GM18858 (cell line): ENCODE measurements around the gene SLC9A7.

Experiments used
- ATAC-seq: cut with Tn5 transposase; IDR thresholded peaks from one replicate; pipeline ENCODE4 v1.9.1; 2021; ENCODE audit not compliant: unreplicated experiment

The SLC9A7 gene

DNA sequence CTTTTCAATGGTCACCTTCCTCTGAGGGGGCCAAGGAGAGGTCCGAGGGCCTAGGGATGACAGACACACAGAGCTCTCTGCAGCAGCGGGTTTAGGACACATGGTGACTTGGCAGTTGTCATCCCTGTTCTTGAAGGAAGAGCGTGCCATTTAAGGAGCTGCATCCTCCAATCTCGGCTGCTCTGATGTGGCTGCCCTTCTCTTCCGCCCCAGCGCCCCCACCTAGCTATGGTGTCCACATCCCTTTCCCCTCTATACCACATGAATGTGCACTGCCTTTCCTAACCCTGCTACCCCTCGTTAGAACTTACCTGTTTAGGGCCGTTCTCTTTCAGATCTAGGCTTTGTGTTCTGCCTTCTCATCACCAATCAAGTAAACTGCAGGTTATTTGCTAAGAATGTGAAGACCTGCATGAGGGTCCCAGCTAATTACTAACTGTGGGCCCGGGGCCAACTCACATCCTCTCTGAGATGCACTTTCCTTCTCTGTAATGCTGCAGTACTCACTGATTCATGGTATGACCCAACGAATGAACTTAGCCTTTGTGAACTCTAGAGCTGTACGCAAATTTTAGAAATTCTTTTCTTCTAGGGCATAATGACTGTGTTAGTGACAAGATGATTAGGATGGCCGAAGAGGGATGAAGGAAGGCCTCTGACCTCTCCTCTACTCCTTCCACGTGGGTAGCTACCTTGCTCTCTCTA lies 147.1 kb downstream of the SLC9A7 start:
- ATAC-seq: no peak

- no peak for ATAC-seq
Observed at GRCh38 chrX:46610070-46610658, 148.8 kb downstream of the SLC9A7 start.

DNA sequence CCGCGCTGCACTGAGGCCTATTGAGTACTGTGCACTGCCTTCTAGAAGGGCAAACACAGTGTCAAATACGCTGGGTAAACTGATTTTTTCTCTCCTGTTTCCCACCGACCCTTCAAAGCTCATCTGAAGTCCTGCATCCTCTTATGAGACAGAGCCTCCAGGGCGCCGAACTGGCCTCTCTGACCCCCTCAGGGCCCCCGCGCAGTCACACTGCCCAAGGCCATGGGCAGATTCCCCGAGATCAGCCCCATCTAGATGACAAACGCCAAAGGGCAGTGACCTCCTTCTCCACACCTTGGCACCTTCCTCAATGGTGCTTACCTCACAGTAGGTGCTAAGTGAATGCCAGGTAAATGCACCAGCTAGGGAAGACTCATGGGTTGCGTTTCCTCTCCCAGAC lies 151.0 kb downstream of the SLC9A7 start:
- ATAC-seq: no peak

GRCh38 chrX:46602468-46603102 lies 156.3 kb downstream of the SLC9A7 start:
- ATAC-seq: no peak

GRCh38 chrX:46601283-46601682 lies 157.6 kb downstream of the SLC9A7 start:
- ATAC-seq: no peak

- no peak for ATAC-seq
Observed at GRCh38 chrX:46599051-46599560, 159.8 kb downstream of the SLC9A7 start.

- no peak for ATAC-seq
Observed at GRCh38 chrX:46597771-46598170, 161.1 kb downstream of the SLC9A7 start.

DNA sequence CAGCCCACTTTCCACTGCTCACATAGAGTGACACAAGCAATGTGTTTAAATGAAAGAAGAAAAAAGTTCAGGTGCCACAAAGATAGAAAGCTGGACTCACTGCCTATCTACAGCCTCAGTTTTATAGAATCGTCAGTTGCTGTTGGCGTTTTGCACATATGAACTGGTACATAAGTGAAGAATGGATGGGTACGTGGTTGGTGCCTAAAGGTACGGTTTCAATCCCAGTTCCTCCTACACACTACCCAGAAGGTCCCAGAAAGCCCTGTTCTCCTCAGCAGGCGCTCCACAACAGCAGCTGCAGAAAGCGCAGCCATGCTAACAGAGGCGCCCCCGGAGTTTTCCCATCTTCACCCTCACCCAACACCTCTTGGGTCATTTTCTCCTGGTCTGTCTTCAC lies 161.7 kb downstream of the SLC9A7 start:
- ATAC-seq: no peak

- no peak for ATAC-seq
Observed at GRCh38 chrX:46595084-46595483, 163.8 kb downstream of the SLC9A7 start.

- ATAC-seq: no peak
Observed at GRCh38 chrX:46589977-46590723, 168.8 kb downstream of the SLC9A7 start.

DNA sequence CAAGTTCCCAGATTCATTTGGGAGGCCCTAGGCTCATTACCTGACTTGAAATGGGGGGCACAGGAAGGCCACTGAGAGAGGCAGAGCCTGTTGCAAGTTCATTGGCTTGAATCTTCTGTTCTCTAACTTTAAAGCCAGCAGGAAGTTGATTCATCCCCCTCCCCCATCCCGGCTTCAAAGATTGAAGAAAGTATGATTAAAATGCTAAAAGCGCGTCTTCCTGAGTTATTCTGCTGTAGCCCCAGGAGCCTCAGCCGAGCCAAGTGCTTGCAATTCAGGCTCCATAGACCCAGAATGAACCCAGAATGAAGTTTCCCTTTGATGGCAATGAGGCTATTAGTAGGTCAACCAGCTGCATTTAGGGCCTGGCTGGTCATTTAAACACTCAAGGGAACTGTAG lies 170.7 kb downstream of the SLC9A7 start:
- no peak for ATAC-seq

DNA sequence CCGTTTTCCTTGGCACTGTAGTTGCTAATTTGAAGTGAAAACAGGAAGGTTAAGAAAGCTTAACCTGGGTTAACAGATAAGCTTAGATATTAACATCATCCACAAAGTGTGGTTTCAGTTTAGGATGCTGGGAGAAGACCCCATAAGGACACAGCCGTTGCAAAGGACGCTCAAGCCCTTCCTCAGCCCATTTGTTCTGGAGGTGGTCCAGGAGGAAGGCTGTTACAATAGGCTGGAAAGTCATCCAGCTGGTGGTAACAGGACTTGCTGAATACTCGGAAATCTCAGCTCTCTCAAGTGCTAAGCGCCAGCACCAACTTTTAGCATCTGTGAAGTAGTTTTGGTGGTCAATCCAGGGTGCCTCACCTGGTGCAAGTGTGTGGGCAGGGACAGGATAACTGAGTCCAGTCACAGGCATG lies 171.2 kb downstream of the SLC9A7 start:
- no peak for ATAC-seq

DNA sequence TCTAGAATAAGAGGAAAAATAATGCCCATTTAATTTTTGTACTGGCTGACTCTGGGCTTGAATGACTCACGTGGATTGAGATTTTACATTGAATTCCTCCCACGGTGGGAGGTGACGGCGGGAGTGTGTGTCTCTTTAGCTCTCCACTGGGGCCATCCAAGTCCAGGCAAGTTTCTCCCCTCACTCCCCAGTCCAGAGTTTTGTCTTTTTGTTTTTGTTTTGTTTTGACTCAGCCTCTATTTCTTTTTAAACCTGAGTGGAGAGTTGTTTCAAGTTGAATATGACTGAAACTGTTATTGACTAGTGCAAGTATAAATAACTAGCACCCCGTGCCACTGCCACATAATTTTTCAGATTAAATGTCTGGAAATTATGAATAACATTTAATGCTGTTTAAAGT lies 171.8 kb downstream of the SLC9A7 start:
- no peak for ATAC-seq

- ATAC-seq: no peak
Observed at GRCh38 chrX:46584736-46585135, 174.2 kb downstream of the SLC9A7 start.

DNA sequence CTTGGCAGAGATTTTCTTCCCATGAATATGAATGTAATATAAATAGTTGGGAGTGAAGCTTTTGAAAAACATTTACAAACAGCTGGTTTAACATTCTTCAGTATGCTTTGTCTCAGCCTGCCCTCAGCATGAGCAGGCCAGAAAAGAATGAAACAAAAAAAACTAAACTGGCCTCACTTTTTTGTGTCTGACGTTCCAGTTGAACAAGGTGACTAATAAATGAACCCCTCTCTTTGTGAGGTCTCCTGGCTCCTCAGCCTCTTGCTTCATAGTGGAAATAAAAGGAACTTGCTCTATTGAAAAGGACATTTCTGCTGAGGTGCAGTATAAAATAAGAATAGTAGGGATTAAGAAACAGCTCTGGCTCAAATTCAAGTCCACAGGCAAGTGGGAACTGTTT lies 176.0 kb downstream of the SLC9A7 start:
- no peak for ATAC-seq

- no peak for ATAC-seq
Observed at GRCh38 chrX:46582325-46582724, 176.6 kb downstream of the SLC9A7 start.

- no peak for ATAC-seq
Observed at GRCh38 chrX:46580613-46581012, 178.3 kb downstream of the SLC9A7 start.

DNA sequence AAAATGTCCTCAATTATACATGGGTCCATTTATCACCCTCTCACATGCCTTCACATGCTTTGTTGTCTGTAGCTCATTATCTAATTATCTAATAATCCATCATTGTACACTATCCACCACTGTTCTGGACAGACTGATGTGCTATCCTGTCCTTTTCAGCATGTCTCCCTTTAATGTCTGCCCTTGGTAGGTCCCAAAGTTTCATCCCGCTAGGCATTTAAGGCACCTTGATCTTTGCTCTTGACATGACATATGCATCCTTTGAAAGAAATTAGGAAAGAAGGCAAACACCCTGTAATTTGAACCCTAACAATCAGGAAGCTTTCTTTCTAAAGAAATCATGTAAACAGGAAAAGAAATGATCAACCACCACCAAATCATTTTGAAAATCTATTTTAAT lies 179.7 kb downstream of the SLC9A7 start:
- ATAC-seq: no peak

DNA sequence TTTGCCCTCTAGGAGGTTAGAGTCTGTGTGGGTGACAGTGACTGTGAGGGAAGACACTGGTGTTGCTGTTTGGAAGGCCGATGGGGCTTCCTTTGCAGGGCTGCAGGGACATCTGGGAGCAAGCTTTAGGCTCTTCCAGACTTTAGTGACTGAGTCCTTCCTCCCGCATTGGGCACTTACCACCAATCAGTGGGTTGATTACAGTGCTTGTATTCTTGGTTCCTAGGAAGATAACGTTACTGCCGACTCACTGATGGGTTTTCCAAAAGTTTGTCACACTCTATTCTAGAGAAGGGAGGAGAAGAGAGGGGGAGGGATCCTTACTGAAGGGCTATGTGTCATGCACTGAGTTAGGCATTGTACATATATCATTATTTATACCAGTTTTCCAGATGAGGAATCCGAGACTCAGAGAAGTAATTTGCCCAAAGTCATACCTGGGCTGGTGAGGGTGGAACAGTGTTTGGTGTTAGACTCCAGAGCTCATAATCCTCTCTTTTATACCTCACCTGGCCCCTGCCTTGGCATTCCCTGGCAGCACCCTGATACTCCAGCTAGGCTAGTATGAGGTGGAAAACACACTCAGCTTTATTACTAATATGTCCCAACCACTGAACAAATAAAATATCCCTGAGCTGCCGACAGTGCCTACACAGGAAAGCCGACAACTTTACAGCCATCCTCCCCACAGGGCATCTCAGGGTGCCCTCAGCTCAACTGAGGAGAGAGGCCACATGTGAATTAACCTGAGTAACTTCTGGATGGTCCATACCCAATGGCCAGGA lies 181.5 kb downstream of the SLC9A7 start:
- no peak for ATAC-seq

DNA sequence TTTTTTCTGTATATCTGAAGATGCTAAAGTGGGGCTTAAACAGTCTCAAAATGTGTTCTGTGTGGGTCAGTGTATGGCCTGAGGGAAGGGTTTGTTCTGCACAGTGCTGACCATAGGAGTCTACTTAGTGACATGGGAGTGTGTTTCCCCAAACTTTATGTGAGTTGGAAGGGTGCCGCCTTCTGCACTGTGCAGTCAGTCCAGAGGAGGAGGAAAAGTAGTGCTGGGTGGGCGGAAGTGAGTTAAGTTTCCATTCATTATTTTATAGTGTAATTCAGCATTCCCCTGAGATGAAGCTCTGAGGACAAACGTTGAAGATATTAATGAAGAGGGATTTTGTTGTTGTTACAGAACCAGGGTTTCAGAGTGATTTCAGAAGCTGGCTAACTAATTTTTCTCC lies 182.5 kb downstream of the SLC9A7 start:
- no peak for ATAC-seq

GRCh38 chrX:46575991-46576392 lies 182.9 kb downstream of the SLC9A7 start:
- ATAC-seq: no peak
